Loucy (cell line): ENCODE data around the gene ADARB1.

Experiments
- H2AFZ ChIP-seq: fragments of 200-600 bp; sonication (generic); 2 replicates; pipeline ENCODE4 v1.6.0; 2016; ENCODE audit warnings: antibody characterized with exemption, mild to moderate bottlenecking, low read length, moderate library complexity
- H3F3A ChIP-seq: fragments of 200-600 bp; 2 replicates; pipeline ENCODE4 v1.6.0; 2016; ENCODE audit warnings: antibody characterized with exemption, low read depth, mild to moderate bottlenecking
- H3K27me3 ChIP-seq: fragments of 200-600 bp; sonication (generic); 2 replicates; pipeline ENCODE4 v1.6.1; 2014; ENCODE audit warnings: low read length, mild to moderate bottlenecking; ENCODE audit not compliant: insufficient read depth, poor library complexity, severe bottlenecking
- H3K36me3 ChIP-seq: fragments of 200-600 bp; sonication (generic); 2 replicates; pipeline ENCODE4 v1.6.1; 2016; ENCODE audit warnings: low read length; ENCODE audit not compliant: insufficient read depth
- H3K4me1 ChIP-seq: fragments of 200-600 bp; sonication (generic); 2 replicates; pipeline ENCODE4 v1.5.1; 2014; ENCODE audit warnings: low read length, mild to moderate bottlenecking; ENCODE audit not compliant: insufficient read depth, poor library complexity, severe bottlenecking
- H3K4me2 ChIP-seq: fragments of 200-600 bp; sonication (generic); 2 replicates; pipeline ENCODE4 v1.6.0; 2014; ENCODE audit warnings: antibody characterized with exemption, low read length, low read depth, mild to moderate bottlenecking; ENCODE audit not compliant: poor library complexity, severe bottlenecking
- H3K4me3 ChIP-seq: fragments of 200-600 bp; sonication (generic); 2 replicates; pipeline ENCODE4 v1.5.1; 2014; ENCODE audit warnings: low read length, mild to moderate bottlenecking, mixed read lengths; ENCODE audit not compliant: poor library complexity, severe bottlenecking
- H3K79me2 ChIP-seq: fragments of 200-600 bp; sonication (generic); 2 replicates; pipeline ENCODE4 v1.6.1; 2014; ENCODE audit warnings: low read length; ENCODE audit not compliant: insufficient read depth
- H3K9ac ChIP-seq: fragments of 200-600 bp; sonication (generic); 2 replicates; pipeline ENCODE4 v1.6.0; 2014; ENCODE audit warnings: mild to moderate bottlenecking, low read depth, low read length, moderate library complexity; ENCODE audit not compliant: poor library complexity, severe bottlenecking
- H3K9me2 ChIP-seq: fragments of 200-600 bp; sonication (generic); replicated peaks from 2 replicates; pipeline ENCODE4 v1.6.1; 2016; ENCODE audit warnings: low read depth, low read length, mixed read lengths
- H3K9me3 ChIP-seq: fragments of 200-600 bp; sonication (generic); 2 replicates; pipeline ENCODE4 v1.6.1; 2014; ENCODE audit warnings: mild to moderate bottlenecking, antibody characterized with exemption, low read length, low read depth; ENCODE audit not compliant: insufficient read depth
- H4K20me1 ChIP-seq: fragments of 200-600 bp; sonication (generic); 2 replicates; pipeline ENCODE4 v1.6.0; 2014; ENCODE audit warnings: antibody characterized with exemption, low read length, mild to moderate bottlenecking; ENCODE audit not compliant: insufficient read depth, poor library complexity, severe bottlenecking
- EZH2phosphoT487 ChIP-seq: fragments of 200-600 bp; IDR thresholded peaks from 2 replicates; pipeline ENCODE4 v1.6.1; 2018; ENCODE audit warnings: antibody characterized with exemption, mild to moderate bottlenecking, moderate library complexity, borderline replicate concordance
- TF ChIP-seq, protein P1 (sequence below): fragments of 200-600 bp; sonication (generic); conservative IDR thresholded peaks from 2 replicates; pipeline ENCODE4 v1.5.1; 2014; ENCODE audit warnings: mild to moderate bottlenecking, antibody characterized with exemption, low read length

Gene ADARB1

GRCh38 chr21:45254460-45254930 lies 180.1 kb downstream of the ADARB1 start:
- H3K4me2 ChIP-seq: no peak overlapping the region
- H3K9me3 ChIP-seq: no peaks in the 10 kb centered on the region
- H3K27me3 ChIP-seq: no peaks in the 10 kb centered on the region

GRCh38 chr21:45255381-45256020 lies 181.1 kb downstream of the ADARB1 start:
- no peak overlapping the region for H3K4me2 ChIP-seq
- no peaks in the 10 kb centered on the region for H3K36me3 ChIP-seq
- H2AFZ ChIP-seq: no peak overlapping the region
- H3K79me2 ChIP-seq: no peaks in the 10 kb centered on the region
- H3K4me1 ChIP-seq: peaks cover 15% of the 10 kb centered on the region
- H3K9ac ChIP-seq: no peak overlapping the region
- TF ChIP-seq, protein P1, sequence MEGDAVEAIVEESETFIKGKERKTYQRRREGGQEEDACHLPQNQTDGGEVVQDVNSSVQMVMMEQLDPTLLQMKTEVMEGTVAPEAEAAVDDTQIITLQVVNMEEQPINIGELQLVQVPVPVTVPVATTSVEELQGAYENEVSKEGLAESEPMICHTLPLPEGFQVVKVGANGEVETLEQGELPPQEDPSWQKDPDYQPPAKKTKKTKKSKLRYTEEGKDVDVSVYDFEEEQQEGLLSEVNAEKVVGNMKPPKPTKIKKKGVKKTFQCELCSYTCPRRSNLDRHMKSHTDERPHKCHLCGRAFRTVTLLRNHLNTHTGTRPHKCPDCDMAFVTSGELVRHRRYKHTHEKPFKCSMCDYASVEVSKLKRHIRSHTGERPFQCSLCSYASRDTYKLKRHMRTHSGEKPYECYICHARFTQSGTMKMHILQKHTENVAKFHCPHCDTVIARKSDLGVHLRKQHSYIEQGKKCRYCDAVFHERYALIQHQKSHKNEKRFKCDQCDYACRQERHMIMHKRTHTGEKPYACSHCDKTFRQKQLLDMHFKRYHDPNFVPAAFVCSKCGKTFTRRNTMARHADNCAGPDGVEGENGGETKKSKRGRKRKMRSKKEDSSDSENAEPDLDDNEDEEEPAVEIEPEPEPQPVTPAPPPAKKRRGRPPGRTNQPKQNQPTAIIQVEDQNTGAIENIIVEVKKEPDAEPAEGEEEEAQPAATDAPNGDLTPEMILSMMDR: no peak
- TF ChIP-seq EZH2phosphoT487: no peak
- H3K4me3 ChIP-seq: no peak overlapping the region
- no peaks in the 10 kb centered on the region for H4K20me1 ChIP-seq
- H3F3A ChIP-seq: no peaks in the 10 kb centered on the region
- H3K9me3 ChIP-seq: no peaks in the 10 kb centered on the region
- H3K9me2 ChIP-seq: no peaks in the 10 kb centered on the region
- no peaks in the 10 kb centered on the region for H3K27me3 ChIP-seq

More at GRCh38 chr21:45254460-45254930, 180.1 kb downstream of the ADARB1 start:
- Histone ChIP-seq H3K36me3 (no peaks in the 10 kb centered on the region), H3K4me3 (no peak overlapping the region), H3F3A (no peaks in the 10 kb centered on the region), H3K79me2 (no peaks in the 10 kb centered on the region), H3K9ac (no peak overlapping the region), H4K20me1 (no peaks in the 10 kb centered on the region), H3K9me2 (no peaks in the 10 kb centered on the region), H3K4me1 (peaks cover 15% of the 10 kb centered on the region), H2AFZ (no peak overlapping the region)
- TF ChIP-seq EZH2phosphoT487: no peak
- TF ChIP-seq, protein P1: no peak

DNA sequence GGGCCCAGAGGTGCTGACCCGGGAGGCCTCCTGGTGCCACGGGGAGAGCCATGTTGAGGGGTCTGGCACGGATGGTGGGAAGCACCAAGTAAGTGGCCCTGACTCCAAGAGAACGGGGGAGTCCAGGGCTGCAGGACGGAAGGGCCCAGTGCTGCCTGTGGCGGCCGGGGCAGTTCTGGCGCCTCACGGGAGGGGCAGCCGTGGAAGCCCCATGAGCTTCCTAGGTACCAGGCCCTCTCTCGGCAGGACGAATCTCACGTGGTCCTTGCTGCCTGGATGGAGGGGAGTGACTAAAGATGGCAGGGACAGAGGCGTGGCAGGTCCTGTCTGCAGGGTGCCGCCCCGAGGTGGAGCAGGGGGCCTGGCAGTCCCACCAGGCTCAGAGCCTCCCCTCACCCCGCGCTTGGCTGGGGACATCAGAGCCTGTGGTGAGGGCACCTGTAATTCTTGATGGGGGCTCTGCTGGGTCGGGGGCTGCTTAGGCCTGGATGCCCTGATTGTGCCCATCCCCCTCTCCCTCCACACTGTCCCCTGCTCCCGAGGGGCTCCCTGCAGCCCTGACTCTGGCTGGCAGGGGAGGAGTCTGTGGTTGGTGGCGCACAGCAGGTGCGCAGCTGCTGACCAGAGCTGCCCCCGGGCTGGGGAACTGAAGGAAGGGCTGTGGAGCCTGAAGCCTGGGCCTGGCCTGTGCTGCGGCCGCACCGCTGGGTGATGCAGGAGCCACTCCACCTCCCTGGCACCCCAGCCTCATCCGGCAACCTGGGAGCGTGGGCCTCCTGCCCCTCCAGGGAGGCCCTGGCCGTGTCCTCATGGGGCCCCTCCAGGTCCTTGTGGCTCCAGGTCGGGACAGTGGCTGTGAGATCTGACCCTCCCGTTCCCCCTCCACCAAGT lies 181.9 kb downstream of the ADARB1 start:
- Histone ChIP-seq H3K9me3 (no peaks in the 10 kb centered on the region), H3F3A (no peaks in the 10 kb centered on the region), H3K27me3 (no peaks in the 10 kb centered on the region), H3K4me2 (peak overlapping the region; percentile 66), H3K4me3 (peak overlapping the region; percentile 47), H3K36me3 (no peaks in the 10 kb centered on the region), H3K9me2 (no peaks in the 10 kb centered on the region), H4K20me1 (no peaks in the 10 kb centered on the region), H2AFZ (peak overlapping the region; percentile 23; the same call in 1 of the 2 replicates), H3K79me2 (no peaks in the 10 kb centered on the region), H3K4me1 (peaks cover 15% of the 10 kb centered on the region), H3K9ac (peak overlapping the region; percentile 40)
- no peak for TF ChIP-seq EZH2phosphoT487
- TF ChIP-seq, protein P1: no peak
